Mesendoderm (in vitro differentiated cells): Measurements from ENCODE around the gene FNDC10.

Experiments used
- DNase-seq: peaks from one replicate; pipeline ENCODE4 v3.0.0; 2013
- H2AK5ac ChIP-seq: 2 replicates; pipeline ENCODE4 v1.6.1; 2013; ENCODE audit warnings: low read length, inconsistent platforms
- H2BK120ac ChIP-seq: 2 replicates; pipeline ENCODE4 v1.6.1; 2013; ENCODE audit warnings: low read depth, mild to moderate bottlenecking, low read length, moderate library complexity, mixed read lengths
- H2BK15ac ChIP-seq: replicated peaks from 2 replicates; pipeline ENCODE4 v1.6.1; 2013; ENCODE audit warnings: low read depth, mild to moderate bottlenecking, moderate library complexity
- H2BK5ac ChIP-seq: 2 replicates; pipeline ENCODE4 v1.6.1; 2013; ENCODE audit warnings: low read length, inconsistent platforms
- H3K18ac ChIP-seq: 2 replicates; pipeline ENCODE4 v1.6.1; 2013; ENCODE audit warnings: mild to moderate bottlenecking, low read length, mixed read lengths
- H3K23ac ChIP-seq: one replicate; pipeline ENCODE4 v1.6.1; 2013; ENCODE audit warnings: low read length
- H3K27ac ChIP-seq: 2 replicates; pipeline ENCODE4 v1.5.1; 2013; ENCODE audit warnings: low read depth, mild to moderate bottlenecking, inconsistent platforms, low read length, moderate library complexity
- H3K27me3 ChIP-seq: 2 replicates; pipeline ENCODE4 v1.6.1; 2013; ENCODE audit warnings: low read length, control low read depth, mild to moderate bottlenecking, inconsistent platforms; ENCODE audit not compliant: insufficient read depth, poor library complexity
- H3K36me3 ChIP-seq: 2 replicates; pipeline ENCODE4 v1.6.1; 2013; ENCODE audit warnings: low read length, inconsistent platforms; ENCODE audit not compliant: control insufficient read depth, insufficient read depth
- H3K4ac ChIP-seq: one replicate; pipeline ENCODE4 v1.6.1; 2013; ENCODE audit warnings: low read depth, mild to moderate bottlenecking, low read length, moderate library complexity
- H3K4me1 ChIP-seq: 2 replicates; pipeline ENCODE4 v1.6.1; 2013; ENCODE audit warnings: low read depth, low read length, inconsistent platforms; ENCODE audit not compliant: control insufficient read depth
- H3K4me2 ChIP-seq: 2 replicates; pipeline ENCODE4 v1.6.1; 2013; ENCODE audit warnings: low read length
- H3K4me3 ChIP-seq: 2 replicates; pipeline ENCODE4 v1.5.1; 2013; ENCODE audit warnings: mild to moderate bottlenecking, low read length
- H3K56ac ChIP-seq: one replicate; pipeline ENCODE4 v1.6.1; 2013; ENCODE audit warnings: low read length
- H3K79me1 ChIP-seq: 2 replicates; pipeline ENCODE4 v1.6.1; 2013; ENCODE audit warnings: low read length, inconsistent platforms
- H3K79me2 ChIP-seq: 2 replicates; pipeline ENCODE4 v1.6.1; 2013; ENCODE audit warnings: mild to moderate bottlenecking, low read length; ENCODE audit not compliant: control insufficient read depth, insufficient read depth
- H3K9ac ChIP-seq: 2 replicates; pipeline ENCODE4 v1.6.1; 2013; ENCODE audit warnings: low read length, inconsistent platforms
- H4K5ac ChIP-seq: one replicate; pipeline ENCODE4 v1.6.1; 2013; ENCODE audit warnings: low read length
- H4K8ac ChIP-seq: one replicate; pipeline ENCODE4 v1.6.1; 2013; ENCODE audit warnings: low read depth, mild to moderate bottlenecking, control low read depth, low read length, moderate library complexity
- WGBS: extraction: QIAGEN DNeasy Blood & Tissue Kit; methylation state at CpG from one replicate; pipeline ENCODE4 v1.1.7; 2013; ENCODE audit warnings: low lambda C conversion rate, missing lambda C conversion rate; ENCODE audit not compliant: insufficient coverage; ENCODE audit errors: extremely low coverage; 5-methylcytosine and 5-hydroxymethylcytosine counted together

Gene FNDC10

DNA sequence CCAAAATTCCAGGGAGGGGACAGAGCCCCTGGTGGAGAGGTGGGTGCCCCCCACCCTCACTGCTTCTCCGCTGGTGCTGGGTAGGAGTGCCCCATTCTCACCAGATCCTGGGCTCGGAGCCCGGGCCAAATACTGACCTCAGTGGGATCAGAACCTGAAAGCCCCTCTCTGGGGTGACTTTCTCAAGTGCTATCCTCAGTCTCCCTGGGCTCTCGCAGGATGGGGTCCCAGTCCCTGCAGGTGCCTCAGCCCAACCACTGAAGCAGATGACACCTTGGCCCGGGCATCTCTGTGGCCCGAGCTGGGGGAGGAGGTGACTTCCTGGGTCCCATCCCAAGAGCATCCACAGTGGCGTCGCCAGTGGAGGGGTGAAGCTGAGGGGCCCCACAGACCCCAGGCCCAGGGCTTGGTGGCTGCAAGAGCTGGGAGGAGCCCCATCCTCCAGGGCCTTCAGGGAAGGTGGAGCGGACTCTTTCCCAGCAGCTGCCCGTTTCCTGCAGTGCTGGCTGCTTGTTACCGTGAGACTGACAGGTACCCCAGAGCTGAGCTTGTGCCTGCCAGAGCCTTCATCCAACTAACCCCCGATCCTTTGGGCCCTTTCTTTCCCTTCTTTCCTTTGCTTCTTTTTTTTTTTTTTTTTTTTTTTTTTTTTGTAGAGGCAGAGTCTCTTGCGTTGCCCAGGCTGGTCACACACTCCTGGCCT is 3.9 kb upstream of the FNDC10 start:
- H3K27ac ChIP-seq: no peak overlapping the region
- no peak overlapping the region for H4K5ac ChIP-seq
- no peaks in the 10 kb centered on the region for H3K4me1 ChIP-seq
- no peak overlapping the region for H4K8ac ChIP-seq
- no peaks in the 10 kb centered on the region for H3K36me3 ChIP-seq
- H2BK15ac ChIP-seq: no peak overlapping the region
- no peak overlapping the region for H3K9ac ChIP-seq
- no CpG with 5 or more reads among the region's 13 CpGs for WGBS
- no peak overlapping the region for H3K23ac ChIP-seq
- H3K4ac ChIP-seq: no peak overlapping the region
- H3K56ac ChIP-seq: no peak overlapping the region
- H2BK5ac ChIP-seq: no peak overlapping the region
- DNase-seq: no peak
- H3K4me3 ChIP-seq: no peak overlapping the region
- no peak overlapping the region for H2AK5ac ChIP-seq
- no peak overlapping the region for H2BK120ac ChIP-seq
- H3K79me2 ChIP-seq: no peaks in the 10 kb centered on the region
- no peak overlapping the region for H3K4me2 ChIP-seq
- no peak overlapping the region for H3K18ac ChIP-seq
- no peaks in the 10 kb centered on the region for H3K79me1 ChIP-seq
- peaks cover 10% of the 10 kb centered on the region for H3K27me3 ChIP-seq

- DNase-seq: no peak
Observed at GRCh38 chr1:1602968-1603506, 3.1 kb upstream of the FNDC10 start.

DNA sequence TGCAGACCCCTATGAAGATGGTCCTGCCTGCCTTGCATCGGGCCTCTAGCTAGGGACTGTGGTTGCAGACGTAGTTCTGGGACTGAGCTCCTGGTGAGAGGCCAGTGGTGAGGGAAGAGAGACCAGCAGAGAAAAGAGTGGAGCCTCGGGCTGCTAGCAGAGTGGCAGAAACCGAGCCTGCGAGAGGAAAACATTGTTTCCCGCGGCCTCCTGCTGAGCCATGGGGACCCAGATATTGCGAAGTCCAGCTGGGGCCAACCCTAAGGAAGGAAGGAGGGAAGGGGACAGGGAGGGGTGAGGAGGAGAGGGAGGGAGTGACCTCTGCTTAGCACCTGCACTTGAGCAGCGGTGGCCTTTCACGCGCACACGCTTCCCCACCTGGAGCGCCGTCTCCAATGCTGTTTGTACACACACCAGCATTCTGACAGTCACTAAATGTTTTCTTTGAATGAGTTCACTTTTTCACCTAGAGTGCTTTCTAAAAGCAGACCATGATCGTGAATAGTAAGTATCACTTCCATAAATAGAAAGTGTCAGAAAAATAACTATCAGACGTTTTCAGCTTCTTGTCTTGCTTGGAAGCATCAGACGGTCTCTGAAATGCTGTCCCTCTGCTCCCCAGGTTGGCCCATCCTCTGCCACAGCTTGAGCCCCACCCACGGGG is 2.5 kb upstream of the FNDC10 start:
- no peak overlapping the region for H3K4ac ChIP-seq
- no CpG with 5 or more reads among the region's 18 CpGs for WGBS
- peaks cover 14% of the 10 kb centered on the region for H3K27me3 ChIP-seq
- H3K4me3 ChIP-seq: no peak overlapping the region
- no peak overlapping the region for H3K23ac ChIP-seq
- no peak overlapping the region for H2AK5ac ChIP-seq
- no peak overlapping the region for H3K18ac ChIP-seq
- no peaks in the 10 kb centered on the region for H3K79me2 ChIP-seq
- H4K8ac ChIP-seq: no peak overlapping the region
- no peak overlapping the region for H3K27ac ChIP-seq
- no peaks in the 10 kb centered on the region for H3K4me1 ChIP-seq
- H2BK15ac ChIP-seq: no peak overlapping the region
- H4K5ac ChIP-seq: no peak overlapping the region
- H2BK120ac ChIP-seq: no peak overlapping the region
- DNase-seq: no peak
- H3K9ac ChIP-seq: no peak overlapping the region
- H3K79me1 ChIP-seq: no peaks in the 10 kb centered on the region
- H2BK5ac ChIP-seq: no peak overlapping the region
- H3K4me2 ChIP-seq: no peak overlapping the region
- H3K56ac ChIP-seq: no peak overlapping the region
- no peaks in the 10 kb centered on the region for H3K36me3 ChIP-seq

More at GRCh38 chr1:1602968-1603506, 3.1 kb upstream of the FNDC10 start:
- H3K4me1 ChIP-seq: no peaks in the 10 kb centered on the region
- H3K23ac ChIP-seq: no peak overlapping the region
- H3K79me2 ChIP-seq: no peaks in the 10 kb centered on the region
- H3K27me3 ChIP-seq: peaks cover 14% of the 10 kb centered on the region
- H3K36me3 ChIP-seq: no peaks in the 10 kb centered on the region
- no CpG with 5 or more reads among the region's 13 CpGs for WGBS
- H4K8ac ChIP-seq: no peak overlapping the region
- H3K27ac ChIP-seq: no peak overlapping the region
- no peak overlapping the region for H3K56ac ChIP-seq
- H3K79me1 ChIP-seq: no peaks in the 10 kb centered on the region
- H2BK15ac ChIP-seq: no peak overlapping the region
- H2AK5ac ChIP-seq: no peak overlapping the region
- H3K9ac ChIP-seq: no peak overlapping the region
- no peak overlapping the region for H3K18ac ChIP-seq
- H3K4ac ChIP-seq: no peak overlapping the region
- H3K4me2 ChIP-seq: no peak overlapping the region
- H2BK5ac ChIP-seq: no peak overlapping the region
- H4K5ac ChIP-seq: no peak overlapping the region
- H2BK120ac ChIP-seq: no peak overlapping the region
- no peak overlapping the region for H3K4me3 ChIP-seq

GRCh38 chr1:1601564-1602303 is 1.8 kb upstream of the FNDC10 start:
- H3K18ac ChIP-seq: no peak overlapping the region
- DNase-seq: no peak
- peaks cover 14% of the 10 kb centered on the region for H3K27me3 ChIP-seq
- no peak overlapping the region for H2BK120ac ChIP-seq
- H3K23ac ChIP-seq: no peak overlapping the region
- H3K4me1 ChIP-seq: no peaks in the 10 kb centered on the region
- no peak overlapping the region for H2BK5ac ChIP-seq
- no peak overlapping the region for H4K8ac ChIP-seq
- no peaks in the 10 kb centered on the region for H3K36me3 ChIP-seq
- WGBS: no CpG with 5 or more reads among the region's 15 CpGs
- H3K4me3 ChIP-seq: no peak overlapping the region
- H2AK5ac ChIP-seq: no peak overlapping the region
- no peaks in the 10 kb centered on the region for H3K79me2 ChIP-seq
- no peak overlapping the region for H3K4ac ChIP-seq
- H4K5ac ChIP-seq: no peak overlapping the region
- no peak overlapping the region for H3K4me2 ChIP-seq
- H2BK15ac ChIP-seq: no peak overlapping the region
- no peaks in the 10 kb centered on the region for H3K79me1 ChIP-seq
- no peak overlapping the region for H3K9ac ChIP-seq
- H3K27ac ChIP-seq: no peak overlapping the region
- H3K56ac ChIP-seq: no peak overlapping the region

DNA sequence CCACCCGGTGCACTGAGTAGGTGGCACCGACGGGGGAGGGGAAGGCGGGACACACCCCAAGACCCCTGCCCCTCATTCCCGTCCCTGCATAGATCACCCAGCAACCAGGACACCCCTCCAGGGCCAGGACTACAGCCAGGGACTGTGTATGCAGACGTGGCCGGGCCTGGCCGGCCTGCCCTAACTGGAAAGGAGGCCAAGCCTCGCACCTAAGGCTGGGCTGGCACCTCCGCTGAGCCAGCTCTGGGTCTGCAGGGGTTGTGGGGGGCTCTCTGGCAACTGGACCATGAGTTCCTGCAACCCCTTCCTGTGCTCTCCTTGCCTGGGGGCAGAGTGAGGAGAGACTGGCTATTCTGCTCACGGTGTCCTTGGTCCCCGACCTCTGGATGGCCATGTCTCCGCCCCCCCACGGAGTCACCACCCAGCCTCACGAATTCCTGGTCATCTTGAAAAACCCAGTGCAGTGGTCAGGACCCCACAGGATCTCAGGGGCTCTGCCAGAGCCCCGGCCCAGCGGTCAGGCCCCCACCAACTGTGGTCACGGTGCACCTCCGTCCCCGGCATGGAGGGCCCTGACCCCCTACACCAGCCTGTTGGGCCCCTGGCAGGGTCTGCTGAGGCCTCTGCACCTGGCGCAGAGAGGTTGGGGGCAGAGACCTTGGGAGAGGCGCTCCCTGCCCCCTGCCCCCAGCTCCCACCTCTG is 1.1 kb upstream of the FNDC10 start:
- Histone ChIP-seq H2BK120ac (no peak overlapping the region), H3K18ac (no peak overlapping the region), H2BK15ac (no peak overlapping the region), H3K4me2 (no peak overlapping the region), H3K4me1 (no peaks in the 10 kb centered on the region), H3K27ac (no peak overlapping the region), H3K56ac (no peak overlapping the region), H3K4ac (no peak overlapping the region), H3K9ac (no peak overlapping the region), H3K79me2 (no peaks in the 10 kb centered on the region), H4K8ac (no peak overlapping the region), H3K36me3 (no peaks in the 10 kb centered on the region), H2BK5ac (no peak overlapping the region), H3K79me1 (no peaks in the 10 kb centered on the region), H3K4me3 (no peak overlapping the region), H2AK5ac (no peak overlapping the region), H3K23ac (no peak overlapping the region), H4K5ac (no peak overlapping the region), H3K27me3 (peaks cover 14% of the 10 kb centered on the region)
- WGBS: no CpG with 5 or more reads among the region's 22 CpGs
- no peak for DNase-seq
